GM12878 (cell line): Measurements from ENCODE around the gene MYO7B. TPM values are rescaled to one million over a fixed set of nuclear protein-coding genes. Genes with fewer than 3 reads are reported as not detected.

Source experiments
- ATAC-seq: fragments of 200-7000 bp; cut with Tn5 transposase; 3 replicates; pipeline ENCODE4 v1.9.1; 2020; ENCODE audit warnings: mild to moderate bottlenecking, moderate library complexity
- BruUV-seq: library from RNA; stranded (reverse); fragments of 400-500 nt; replicated peaks from 2 replicates; lab custom pipeline; 2021; lab: Mats Ljungman, UMichigan
- CTCF ChIA-PET: fragments of 300-600 bp; sonication (Branson Sonifier 250); formaldehyde crosslinking; extraction: SDS; loops from one replicate; lab custom pipeline; 2021; ENCODE audit warnings: inconsistent platforms; lab: Yijun Ruan, JAX
- POLR2A ChIA-PET: fragments of 350-600 bp; formaldehyde crosslinking; extraction: SDS; loops from one replicate; lab custom pipeline; 2021; ENCODE audit warnings: inconsistent platforms; lab: Charles Lee
- RAD21 ChIA-PET: fragments of 300-600 bp; sonication (Branson Sonifier 250); formaldehyde crosslinking; loops from one replicate; lab custom pipeline; 2023; ENCODE audit warnings: antibody characterized with exemption; ENCODE audit not compliant: unreplicated experiment; lab: Charles Lee
- SMC1A ChIA-PET: fragments of 300-600 bp; sonication (Branson Sonifier 250); formaldehyde crosslinking; loops from one replicate; lab custom pipeline; 2023; ENCODE audit not compliant: unreplicated experiment, uncharacterized antibody; lab: Charles Lee
- DNase-seq: peaks from one replicate; pipeline ENCODE4 v3.0.0-alpha.2; 2011; ENCODE audit warnings: low read depth, low spot score
- FAIRE-seq: peaks from 3 replicates; lab custom pipeline; 2011; peaks lifted over from hg19 to GRCh38; lab: Jason Lieb, UNC
- H2AFZ ChIP-seq: 2 replicates; pipeline ENCODE4 v1.6.0; 2011; ENCODE audit warnings: low read depth, low read length, control low read depth; ENCODE audit not compliant: control insufficient read depth
- H3K27ac ChIP-seq: 2 replicates; pipeline ENCODE4 v1.5.1; 2011; ENCODE audit warnings: control low read depth; ENCODE audit not compliant: control insufficient read depth, insufficient read depth
- H3K27me3 ChIP-seq, 2 experiments: replicated peaks in 1 of 2; 2 replicates each; pipeline versions ENCODE4 v1.6.0 to v1.6.1; 2011; ENCODE audit warnings: low read length in 1 of 2; ENCODE audit not compliant: control insufficient read depth in 2 of 2, insufficient read depth in 2 of 2
- H3K36me3 ChIP-seq, 2 experiments: 2 replicates each; pipeline ENCODE4 v1.5.1; 2011; ENCODE audit warnings: low read length in 1 of 2; ENCODE audit not compliant: control insufficient read depth in 2 of 2, insufficient read depth in 2 of 2
- H3K4me1 ChIP-seq: 2 replicates; pipeline ENCODE4 v1.6.1; 2011; ENCODE audit warnings: mild to moderate bottlenecking, low read length, moderate library complexity, mixed read lengths; ENCODE audit not compliant: control insufficient read depth, insufficient read depth
- H3K4me2 ChIP-seq: 2 replicates; pipeline ENCODE4 v1.6.0; 2011; ENCODE audit warnings: control low read depth; ENCODE audit not compliant: control insufficient read depth, insufficient read depth
- H3K4me3 ChIP-seq: fragments of 200-600 bp; sonication (generic); 2 replicates; pipeline ENCODE4 v1.5.1; 2016
- H3K79me2 ChIP-seq: 2 replicates; pipeline ENCODE4 v1.6.0; 2011; ENCODE audit warnings: low read length; ENCODE audit not compliant: control insufficient read depth, insufficient read depth
- H3K9ac ChIP-seq: 2 replicates; pipeline ENCODE4 v1.8.0; 2011; ENCODE audit warnings: low read length, control low read depth, mixed read lengths; ENCODE audit not compliant: control insufficient read depth, insufficient read depth
- H3K9me3 ChIP-seq: replicated peaks from 3 replicates; pipeline ENCODE4 v1.5.1; 2011; ENCODE audit warnings: mild to moderate bottlenecking, low read length; ENCODE audit not compliant: control insufficient read depth, insufficient read depth
- H4K20me1 ChIP-seq: 2 replicates; pipeline ENCODE4 v1.6.0; 2011; ENCODE audit not compliant: control insufficient read depth, insufficient read depth
- BCL3 ChIP-seq: IDR thresholded peaks from 2 replicates; pipeline ENCODE4 v1.6.1; 2011; ENCODE audit warnings: borderline replicate concordance, low read depth, mild to moderate bottlenecking, moderate library complexity, low read length; ENCODE audit not compliant: insufficient read depth, poor library complexity, severe bottlenecking
- E2F8 ChIP-seq: fragments of 450-650 bp; IDR thresholded peaks from 2 replicates; pipeline ENCODE4 v1.6.1; 2018; ENCODE audit warnings: mild to moderate bottlenecking, low read depth, moderate library complexity; ENCODE audit not compliant: partially characterized antibody
- EGR1 ChIP-seq, 2 experiments: IDR thresholded peaks; 1 replicate in 1 of 2; 2 replicates in 1 of 2; pipeline ENCODE4 v1.6.1; 2011 to 2012; ENCODE audit warnings: low read depth in 2 of 2, low read length in 2 of 2, borderline replicate concordance in 1 of 2, mild to moderate bottlenecking in 1 of 2, moderate library complexity in 1 of 2
- JUND ChIP-seq: IDR thresholded peaks from 2 replicates; pipeline ENCODE4 v1.6.1; 2012; ENCODE audit warnings: low read depth, mild to moderate bottlenecking, low read length, improper control_type of control experiment, moderate library complexity
- NFIC ChIP-seq: IDR thresholded peaks from 2 replicates; pipeline ENCODE4 v1.6.1; 2012; ENCODE audit warnings: low read depth, mild to moderate bottlenecking, inconsistent platforms, low read length, moderate library complexity
- RCOR1 ChIP-seq: conservative IDR thresholded peaks from 2 replicates; pipeline ENCODE4 v1.6.1; 2012; ENCODE audit warnings: low read depth, low read length, improper control_type of control experiment
- SPI1 ChIP-seq: IDR thresholded peaks from 2 replicates; pipeline ENCODE4 v1.6.1; 2011; ENCODE audit warnings: low read depth, mild to moderate bottlenecking, low read length, moderate library complexity, borderline replicate concordance; ENCODE audit not compliant: insufficient read depth
- YY1 ChIP-seq: IDR thresholded peaks from 2 replicates; pipeline ENCODE4 v1.6.1; 2011; ENCODE audit warnings: low read depth, mild to moderate bottlenecking, low read length
- ZNF622 ChIP-seq: fragments of 450-650 bp; IDR thresholded peaks from 2 replicates; pipeline ENCODE4 v1.6.1; 2017; ENCODE audit warnings: mild to moderate bottlenecking, inconsistent platforms
- ZSCAN29 ChIP-seq: fragments of 450-650 bp; IDR thresholded peaks from 2 replicates; pipeline ENCODE4 v1.6.1; 2017; ENCODE audit warnings: mild to moderate bottlenecking, moderate library complexity
- WGBS: methylation state at CpG from one replicate; pipeline ENCODE4 v1.1.6; 2016; ENCODE audit warnings: low lambda C conversion rate; ENCODE audit not compliant: insufficient replicate concordance, insufficient coverage; ENCODE audit errors: missing lambda C conversion rate; 5-methylcytosine and 5-hydroxymethylcytosine counted together
- in situ Hi-C: fragments of 300-500 bp; cut with MboI; formaldehyde crosslinking; loops from 9 replicates; pipeline ENCODE4 v1.14.3; 2018; ENCODE audit warnings: mixed read lengths
- intact Hi-C: fragments of 100-400 bp; cut with micrococcal nuclease; formaldehyde crosslinking; loops from one replicate; pipeline ENCODE4 v1.14.2; 2022; ENCODE audit not compliant: unreplicated experiment
- polyA plus RNA-seq, 11 experiments: library from polyadenylated mRNA; depleted of rRNA in 4 of 11; unstranded in 6 of 11; stranded (reverse) in 5 of 11; fragments of >200 nt; fragmentation: Nextera tagmentation in 4 of 11; fragmentation: Illumina TruSeq in 1 of 11; extraction: Ambion mirVana in 4 of 11; extraction: Trizol in 1 of 11; gene quantifications; 1 replicate in 1 of 11; 2 replicates in 10 of 11; pipeline versions ENCODE4 v1.2.1 to v1.2.3, GENCODE V29; 2011 to 2016; ENCODE audit warnings: inconsistent platforms in 2 of 11, missing spikeins in 2 of 11, low read depth in 1 of 11
- total RNA-seq, 4 experiments: library from RNA; depleted of rRNA in 3 of 4; stranded (reverse); fragments of >200 nt in 3 of 4; fragmentation: Illumina TruSeq in 1 of 4; extraction: Trizol in 1 of 4; gene quantifications; 2 replicates each; pipeline versions ENCODE4 v1.2.1 to v1.2.3, GENCODE V29; 2013 to 2021

MYO7B gene
- total and polyA plus RNA-seq, 10 of the 15 experiments (the other 5 are each of a cell fraction or from before 2014, with no cell fraction given) = 0.08 to 4.8 (median 1.2) TPM

GRCh38 chr2:127531221-127531648, 4.2 kb upstream of the MYO7B start:
- Histone ChIP-seq H3K4me3 (no peak overlapping the region), H3K9me3 (no peaks in the 10 kb centered on the region), H3K9ac (no peak overlapping the region), H3K27ac (no peak overlapping the region), H4K20me1 (no peaks in the 10 kb centered on the region), H3K4me2 (no peak overlapping the region), H2AFZ (no peak overlapping the region), H3K79me2 (peaks cover 1% of the 10 kb centered on the region), H3K27me3 (no peaks in the 10 kb centered on the region), H3K4me1 (no peaks in the 10 kb centered on the region), H3K36me3 (no peaks in the 10 kb centered on the region)
- BruUV-seq = no TSS peak
- SMC1A ChIA-PET = interaction anchor here (1.3 kb wide), 1 partner anchor 32 kb away, joined by 3 read pairs; no protein-coding TSS in a partner anchor
- TF ChIP-seq JUND (no peak), ZNF622 (no peak), NFIC (no peak), EGR1 (IDR thresholded peaks at IDR 0.05; ENCODE audit: borderline replicate concordance in 1 of 2, low read depth in 2 of 2, low read length in 2 of 2) (no peak), ZSCAN29 (no peak), BCL3 (no peak), YY1 (no peak), RCOR1 (no peak), E2F8 (no peak), SPI1 (no peak)
- CTCF ChIA-PET = interaction anchor here (0.6 kb wide), 1 partner anchor 704 kb away, joined by 3 read pairs; no protein-coding TSS in a partner anchor
- WGBS = 52% methylated on average over 4 of the region's 4 CpGs
- ATAC-seq = no peak
- intact Hi-C loops = no loop called here
- no peak for FAIRE-seq
- no peak for DNase-seq
- in situ Hi-C loops = no loop called here
- POLR2A ChIA-PET = no interaction called here
- RAD21 ChIA-PET = interaction anchor here (0.6 kb wide), 1 partner anchor 32 kb away, joined by 3 read pairs; no protein-coding TSS in a partner anchor
